ENCODE results near the gene ITGB4. TPM values are rescaled to one million over a fixed set of nuclear protein-coding genes. Genes with fewer than 3 reads are reported as not detected.

Gene ITGB4
- total and polyA plus RNA-seq, 2 of the 13 experiments (the other 11 are each of a cell fraction or from before 2014, with no cell fraction given) = 6.9 to 14.5 TPM

DNA sequence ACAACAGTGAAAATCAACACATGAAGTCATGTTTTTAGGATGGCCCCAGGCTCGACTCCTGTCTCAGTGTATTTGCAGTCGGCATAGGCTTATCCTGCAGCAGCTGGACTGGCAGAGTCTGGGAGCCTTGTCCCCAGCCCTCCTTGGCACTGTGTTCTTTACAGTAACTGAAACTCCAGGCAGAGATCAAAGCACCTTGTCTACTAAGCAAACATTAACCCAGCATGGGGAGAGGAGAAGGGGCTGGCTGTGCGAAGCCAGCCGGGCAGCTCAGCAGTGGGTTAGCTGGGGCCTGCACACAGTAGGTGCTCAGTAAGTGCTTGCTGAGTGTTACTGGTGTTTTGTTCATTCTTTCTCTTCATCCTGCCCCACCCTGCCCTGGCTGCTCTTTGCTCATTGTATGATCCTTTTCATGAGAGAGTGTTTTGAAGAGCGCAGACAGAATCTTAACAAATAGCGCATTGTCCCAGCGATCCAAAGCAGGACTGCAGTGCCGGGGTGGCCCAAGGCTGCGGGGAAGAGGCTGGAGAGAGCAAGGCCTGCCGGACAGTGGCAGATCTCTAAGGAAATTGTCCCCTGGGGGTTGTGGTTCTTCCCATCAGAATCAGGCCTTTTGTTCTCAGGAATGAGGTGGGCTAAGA is 23.5 kb upstream of the ITGB4 start (continued):
- no peak for TF ChIP-seq SP4 (CRISPR knock-in tag; IDR thresholded peaks at IDR 0.05)
- TF ChIP-seq ZNF329 (CRISPR knock-in tag; IDR thresholded peaks at IDR 0.05; ENCODE audit: low read depth) = no peak
- TF ChIP-seq, protein P1, sequence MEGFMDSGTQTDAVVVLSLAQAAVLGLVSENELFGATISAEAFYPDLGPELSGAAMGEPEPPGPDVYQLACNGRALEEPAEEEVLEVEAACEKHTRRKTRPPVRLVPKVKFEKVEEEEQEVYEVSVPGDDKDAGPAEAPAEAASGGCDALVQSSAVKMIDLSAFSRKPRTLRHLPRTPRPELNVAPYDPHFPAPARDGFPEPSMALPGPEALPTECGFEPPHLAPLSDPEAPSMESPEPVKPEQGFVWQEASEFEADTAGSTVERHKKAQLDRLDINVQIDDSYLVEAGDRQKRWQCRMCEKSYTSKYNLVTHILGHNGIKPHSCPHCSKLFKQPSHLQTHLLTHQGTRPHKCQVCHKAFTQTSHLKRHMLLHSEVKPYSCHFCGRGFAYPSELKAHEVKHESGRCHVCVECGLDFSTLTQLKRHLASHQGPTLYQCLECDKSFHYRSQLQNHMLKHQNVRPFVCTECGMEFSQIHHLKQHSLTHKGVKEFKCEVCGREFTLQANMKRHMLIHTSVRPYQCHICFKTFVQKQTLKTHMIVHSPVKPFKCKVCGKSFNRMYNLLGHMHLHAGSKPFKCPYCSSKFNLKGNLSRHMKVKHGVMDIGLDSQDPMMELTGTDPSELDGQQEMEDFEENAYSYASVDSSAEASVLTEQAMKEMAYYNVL (CRISPR knock-in tag; IDR thresholded peaks at IDR 0.05; ENCODE audit: borderline replicate concordance) = no peak
- no peak for TF ChIP-seq EEA1 (CRISPR knock-in tag; IDR thresholded peaks at IDR 0.05; ENCODE audit: borderline replicate concordance)
- TF ChIP-seq ZNF737 (CRISPR knock-in tag; IDR thresholded peaks at IDR 0.05; ENCODE audit: borderline replicate concordance) = no peak
- no peak for TF ChIP-seq KDM6A (CRISPR knock-in tag; IDR thresholded peaks at IDR 0.05; ENCODE audit: low read depth)
- TF ChIP-seq GPBP1L1 (CRISPR knock-in tag; IDR thresholded peaks at IDR 0.05) = no peak
- no peak for TF ChIP-seq ZNF282 (IDR thresholded peaks at IDR 0.05; ENCODE audit: partially characterized antibody)
- TF ChIP-seq ZFP41 (CRISPR knock-in tag; IDR thresholded peaks at IDR 0.05; ENCODE audit: borderline replicate concordance) = no peak
- TF ChIP-seq, protein P2, sequence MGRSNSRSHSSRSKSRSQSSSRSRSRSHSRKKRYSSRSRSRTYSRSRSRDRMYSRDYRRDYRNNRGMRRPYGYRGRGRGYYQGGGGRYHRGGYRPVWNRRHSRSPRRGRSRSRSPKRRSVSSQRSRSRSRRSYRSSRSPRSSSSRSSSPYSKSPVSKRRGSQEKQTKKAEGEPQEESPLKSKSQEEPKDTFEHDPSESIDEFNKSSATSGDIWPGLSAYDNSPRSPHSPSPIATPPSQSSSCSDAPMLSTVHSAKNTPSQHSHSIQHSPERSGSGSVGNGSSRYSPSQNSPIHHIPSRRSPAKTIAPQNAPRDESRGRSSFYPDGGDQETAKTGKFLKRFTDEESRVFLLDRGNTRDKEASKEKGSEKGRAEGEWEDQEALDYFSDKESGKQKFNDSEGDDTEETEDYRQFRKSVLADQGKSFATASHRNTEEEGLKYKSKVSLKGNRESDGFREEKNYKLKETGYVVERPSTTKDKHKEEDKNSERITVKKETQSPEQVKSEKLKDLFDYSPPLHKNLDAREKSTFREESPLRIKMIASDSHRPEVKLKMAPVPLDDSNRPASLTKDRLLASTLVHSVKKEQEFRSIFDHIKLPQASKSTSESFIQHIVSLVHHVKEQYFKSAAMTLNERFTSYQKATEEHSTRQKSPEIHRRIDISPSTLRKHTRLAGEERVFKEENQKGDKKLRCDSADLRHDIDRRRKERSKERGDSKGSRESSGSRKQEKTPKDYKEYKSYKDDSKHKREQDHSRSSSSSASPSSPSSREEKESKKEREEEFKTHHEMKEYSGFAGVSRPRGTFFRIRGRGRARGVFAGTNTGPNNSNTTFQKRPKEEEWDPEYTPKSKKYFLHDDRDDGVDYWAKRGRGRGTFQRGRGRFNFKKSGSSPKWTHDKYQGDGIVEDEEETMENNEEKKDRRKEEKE (IDR thresholded peaks at IDR 0.05) = no peak
- no peak for TF ChIP-seq AFF4 (CRISPR knock-in tag; IDR thresholded peaks at IDR 0.05)
- no peak for TF ChIP-seq HNRNPUL1 (IDR thresholded peaks at IDR 0.05; ENCODE audit: low read depth, low read length)
- TF ChIP-seq, protein P3, sequence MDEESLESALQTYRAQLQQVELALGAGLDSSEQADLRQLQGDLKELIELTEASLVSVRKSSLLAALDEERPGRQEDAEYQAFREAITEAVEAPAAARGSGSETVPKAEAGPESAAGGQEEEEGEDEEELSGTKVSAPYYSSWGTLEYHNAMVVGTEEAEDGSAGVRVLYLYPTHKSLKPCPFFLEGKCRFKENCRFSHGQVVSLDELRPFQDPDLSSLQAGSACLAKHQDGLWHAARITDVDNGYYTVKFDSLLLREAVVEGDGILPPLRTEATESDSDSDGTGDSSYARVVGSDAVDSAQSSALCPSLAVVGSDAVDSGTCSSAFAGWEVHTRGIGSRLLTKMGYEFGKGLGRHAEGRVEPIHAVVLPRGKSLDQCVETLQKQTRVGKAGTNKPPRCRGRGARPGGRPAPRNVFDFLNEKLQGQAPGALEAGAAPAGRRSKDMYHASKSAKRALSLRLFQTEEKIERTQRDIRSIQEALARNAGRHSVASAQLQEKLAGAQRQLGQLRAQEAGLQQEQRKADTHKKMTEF (CRISPR knock-in tag; IDR thresholded peaks at IDR 0.05) = 0 out of 2 replicates have a peak, but pooled peaks have one; percentile 25
- no peak for TF ChIP-seq SMAD3 (CRISPR knock-in tag; IDR thresholded peaks at IDR 0.05)
- no peak for TF ChIP-seq CSRNP2 (CRISPR knock-in tag; conservative IDR thresholded peaks at IDR 0.05; ENCODE audit: low read depth)
- TF ChIP-seq ZNF326 (CRISPR knock-in tag; IDR thresholded peaks at IDR 0.05; ENCODE audit: borderline replicate concordance) = no peak
